SH-SY5Y (cell line): ENCODE results near the gene SLC30A3.

ENCODE experiments used
- GATA2 ChIP-seq: IDR thresholded peaks from 2 replicates; pipeline ENCODE4 v1.6.1; 2011; ENCODE audit warnings: mild to moderate bottlenecking, low read depth, low read length
- GATA3 ChIP-seq: IDR thresholded peaks from 2 replicates; pipeline ENCODE4 v1.6.1; 2011; ENCODE audit warnings: low read depth, mild to moderate bottlenecking, low read length, moderate library complexity

The SLC30A3 gene

GRCh38 chr2:27298391-27299080 is 35.7 kb upstream of the SLC30A3 start:
- TF ChIP-seq GATA2 (no peak), GATA3 (no peak)

- no peak for TF ChIP-seq GATA3
- no peak for TF ChIP-seq GATA2
Measured at GRCh38 chr2:27297195-27297594, 34.3 kb upstream of the SLC30A3 start.

- TF ChIP-seq GATA2 (no peak), GATA3 (no peak)
Measured at GRCh38 chr2:27296481-27296880, 33.6 kb upstream of the SLC30A3 start.

- TF ChIP-seq GATA3 (no peak), GATA2 (no peak)
Measured at GRCh38 chr2:27294928-27295327, 32.1 kb upstream of the SLC30A3 start.

GRCh38 chr2:27291865-27292264 is 29.0 kb upstream of the SLC30A3 start:
- no peak for TF ChIP-seq GATA3
- TF ChIP-seq GATA2: no peak

- TF ChIP-seq GATA2 (no peak), GATA3 (no peak)
Measured at GRCh38 chr2:27290549-27290948, 27.7 kb upstream of the SLC30A3 start.

- TF ChIP-seq GATA2 (no peak), GATA3 (no peak)
Measured at GRCh38 chr2:27288610-27289009, 25.8 kb upstream of the SLC30A3 start.

- TF ChIP-seq GATA2 (no peak), GATA3 (no peak)
Measured at GRCh38 chr2:27285481-27285880, 22.6 kb upstream of the SLC30A3 start.

GRCh38 chr2:27284996-27285395 is 22.1 kb upstream of the SLC30A3 start:
- no peak for TF ChIP-seq GATA3
- TF ChIP-seq GATA2: no peak

GRCh38 chr2:27282892-27283291 is 20.0 kb upstream of the SLC30A3 start:
- no peak for TF ChIP-seq GATA3
- no peak for TF ChIP-seq GATA2

GRCh38 chr2:27281855-27282559 is 19.2 kb upstream of the SLC30A3 start, which contains the start of gene TRIM54:
Gene TRIM54 (plus strand): TSS chr2:27282429. CDS start chr2:27282732, 303 bp downstream.
- TF ChIP-seq GATA2 (no peak), GATA3 (no peak)

GRCh38 chr2:27281442-27281841 is 18.6 kb upstream of the SLC30A3 start:
- no peak for TF ChIP-seq GATA3
- TF ChIP-seq GATA2: no peak

- TF ChIP-seq GATA2 (no peak), GATA3 (no peak)
Measured at GRCh38 chr2:27280826-27281225, 18.0 kb upstream of the SLC30A3 start.

GRCh38 chr2:27278010-27278409 is 15.2 kb upstream of the SLC30A3 start:
- no peak for TF ChIP-seq GATA3
- TF ChIP-seq GATA2: no peak
